Measurements from ENCODE around the gene STRBP.
"Not testable (repeated sequence)": the region's sequence is repeated elsewhere in the genome, so short reads cannot be mapped to it uniquely, and the experiment has no call there.

STRBP gene

DNA sequence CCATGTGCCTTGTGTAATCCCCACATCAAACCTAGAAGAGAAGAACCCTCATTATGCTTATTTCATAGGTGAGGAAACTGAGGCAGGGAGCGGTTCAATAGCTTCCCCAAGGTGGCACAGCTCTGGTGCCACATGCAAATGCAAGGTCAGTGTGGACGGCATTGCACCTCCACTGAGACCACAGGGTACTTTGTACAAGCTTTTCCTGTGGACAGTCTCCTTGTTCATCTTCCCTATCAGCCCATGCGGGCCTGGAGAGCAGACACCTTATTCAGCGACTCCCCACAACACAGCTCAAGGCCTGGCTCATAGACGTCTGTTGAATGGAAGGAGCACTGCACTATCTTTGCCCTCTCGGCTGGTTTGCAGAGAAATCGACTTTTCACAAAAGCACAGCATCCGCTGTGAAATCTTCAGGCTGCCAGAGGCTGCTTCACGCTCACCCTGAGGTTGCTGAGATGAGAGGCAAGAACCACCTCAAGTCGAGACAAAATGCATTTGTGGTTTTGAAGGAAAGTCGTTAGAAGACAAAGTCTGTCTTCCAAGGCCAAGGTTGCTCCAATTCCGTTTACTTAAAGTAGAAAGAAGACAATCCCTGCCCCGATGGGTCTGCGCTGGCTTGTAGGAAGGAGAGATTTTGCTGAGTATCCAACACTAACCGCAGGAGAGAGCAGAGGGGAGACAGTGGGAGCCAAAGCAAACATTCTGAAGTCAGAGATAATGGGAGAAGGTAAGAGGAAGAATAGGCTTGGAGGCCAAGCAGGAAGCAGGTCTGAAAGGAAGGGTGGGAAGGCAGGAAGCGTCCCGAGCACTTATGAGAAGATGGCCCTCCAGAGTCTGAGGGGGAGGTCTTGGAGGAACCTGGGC, 34.2 kb upstream of the STRBP start:
- WGBS: 88% methylated on average over 17 of the region's 17 CpGs

DNA sequence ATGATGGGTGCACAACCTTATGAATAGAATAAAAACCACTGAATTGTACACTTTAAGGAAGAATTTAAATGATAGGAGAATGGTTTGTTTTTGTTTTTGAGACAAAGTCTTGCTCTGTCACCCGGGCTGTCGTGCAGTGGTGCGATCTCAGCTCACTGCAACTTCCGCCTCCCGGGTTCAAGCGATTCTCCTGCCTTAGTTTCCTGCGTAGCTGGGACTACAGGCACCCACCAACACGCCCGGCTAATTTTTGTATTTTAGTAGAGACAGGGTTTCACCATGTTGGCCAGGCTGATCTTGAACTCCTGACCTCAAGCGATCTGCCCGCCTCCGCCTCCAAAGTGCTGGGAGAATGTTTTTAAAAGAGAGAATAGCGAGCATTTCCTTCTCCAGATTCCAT, 33.5 kb upstream of the STRBP start:
- H3K36me3 ChIP-seq (ENCODE audit: insufficient read depth, low read length); H3K27ac ChIP-seq (ENCODE audit: low read depth, low read length); H3K27me3 ChIP-seq (ENCODE audit: insufficient read depth, low read length): not testable (repeated sequence)

More for the DNA sequence above, 34.2 kb upstream of the STRBP start:
- Histone ChIP-seq H3K27ac (ENCODE audit: low read depth, low read length) (no peak overlapping the region), H3K4me1 (ENCODE audit: insufficient read depth, low read length) (no peaks in the 10 kb centered on the region; the same call in 1 of the 2 replicates), H3K36me3 (ENCODE audit: insufficient read depth, low read length) (no peaks in the 10 kb centered on the region), H3K9ac (ENCODE audit: low read depth, low read length) (no peak overlapping the region), H3K27me3 (ENCODE audit: insufficient read depth, low read length) (no peaks in the 10 kb centered on the region), H3K4me3 (ENCODE audit: low read length) (no peak overlapping the region), H3K9me3 (ENCODE audit: insufficient read depth, low read depth, low read length) (no peaks in the 10 kb centered on the region)

DNA sequence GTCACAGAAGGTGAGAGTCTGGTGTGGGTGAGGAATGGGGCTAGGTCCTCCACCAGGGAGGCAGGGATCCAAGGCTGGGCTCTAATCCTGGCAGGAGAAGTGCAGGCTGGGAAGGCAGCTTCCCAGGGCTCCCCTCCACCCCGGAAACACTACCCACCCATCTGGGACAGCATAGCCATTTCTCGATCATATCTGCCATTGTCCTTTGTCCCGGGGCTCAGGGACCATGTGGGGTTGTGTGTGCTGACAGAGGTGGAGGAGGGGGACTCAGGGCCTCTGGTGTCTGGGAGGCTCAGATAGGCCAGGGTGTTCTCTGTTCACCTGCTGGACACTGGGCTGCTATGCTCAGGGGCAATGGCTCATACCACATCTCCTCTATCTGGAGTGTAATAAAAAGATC, 32.2 kb upstream of the STRBP start:
- peaks cover 4% of the 10 kb centered on the region; the same call in 1 of the 2 replicates for H3K4me1 ChIP-seq (ENCODE audit: insufficient read depth, low read length)
- WGBS: 93% methylated on average over 3 of the region's 3 CpGs
- no peak overlapping the region for H3K9ac ChIP-seq (ENCODE audit: low read depth, low read length)

More for the DNA sequence above, 33.5 kb upstream of the STRBP start:
- not testable (repeated sequence) for H3K4me1 ChIP-seq (ENCODE audit: insufficient read depth, low read length); H3K4me3 ChIP-seq (ENCODE audit: low read length); H3K9me3 ChIP-seq (ENCODE audit: insufficient read depth, low read depth, low read length); H3K9ac ChIP-seq (ENCODE audit: low read depth, low read length)
- WGBS: 94% methylated on average over 12 of the region's 13 CpGs

DNA sequence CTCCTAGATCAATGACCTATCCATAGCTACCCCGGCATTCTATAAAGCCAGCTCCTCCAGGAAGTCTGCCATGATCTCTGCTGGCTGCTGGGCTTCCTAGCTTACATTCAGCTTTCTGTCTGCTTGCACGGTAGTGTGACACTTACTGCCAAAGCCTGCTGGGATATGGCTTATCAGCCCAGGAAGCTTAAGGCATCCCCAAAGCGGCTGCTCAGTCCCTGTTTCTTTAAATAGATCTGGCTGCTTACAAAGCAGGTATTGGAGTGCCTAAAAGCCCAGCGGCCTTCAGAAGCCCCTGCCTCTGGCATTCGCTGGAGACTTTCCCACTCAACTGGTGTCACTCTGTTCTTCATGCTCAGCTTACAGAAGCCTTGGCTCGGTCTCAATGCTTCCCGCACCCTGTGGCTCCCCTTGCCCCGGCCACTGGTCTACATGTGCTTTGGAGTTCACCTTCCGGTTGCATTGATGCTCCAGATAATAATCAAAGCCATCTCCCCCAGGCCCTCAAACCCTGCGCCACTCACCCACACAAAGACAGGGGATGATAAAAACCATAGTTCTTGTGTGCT, 31.3 kb upstream of the STRBP start:
- H3K9ac ChIP-seq (ENCODE audit: low read depth, low read length): no peak overlapping the region
- WGBS: 84% methylated on average over 10 of the region's 10 CpGs
- H3K4me1 ChIP-seq (ENCODE audit: insufficient read depth, low read length): peaks cover 4% of the 10 kb centered on the region; the same call in 1 of the 2 replicates
- no peak overlapping the region for H3K4me3 ChIP-seq (ENCODE audit: low read length)
- H3K27me3 ChIP-seq (ENCODE audit: insufficient read depth, low read length): no peaks in the 10 kb centered on the region
- H3K36me3 ChIP-seq (ENCODE audit: insufficient read depth, low read length): no peaks in the 10 kb centered on the region
- no peak overlapping the region for H3K27ac ChIP-seq (ENCODE audit: low read depth, low read length)
- H3K9me3 ChIP-seq (ENCODE audit: insufficient read depth, low read depth, low read length): no peaks in the 10 kb centered on the region

More for the DNA sequence above, 32.2 kb upstream of the STRBP start:
- H3K36me3 ChIP-seq (ENCODE audit: insufficient read depth, low read length): no peaks in the 10 kb centered on the region
- H3K9me3 ChIP-seq (ENCODE audit: insufficient read depth, low read depth, low read length): no peaks in the 10 kb centered on the region
- no peak overlapping the region for H3K27ac ChIP-seq (ENCODE audit: low read depth, low read length)
- no peak overlapping the region for H3K4me3 ChIP-seq (ENCODE audit: low read length)
- H3K27me3 ChIP-seq (ENCODE audit: insufficient read depth, low read length): no peaks in the 10 kb centered on the region

DNA sequence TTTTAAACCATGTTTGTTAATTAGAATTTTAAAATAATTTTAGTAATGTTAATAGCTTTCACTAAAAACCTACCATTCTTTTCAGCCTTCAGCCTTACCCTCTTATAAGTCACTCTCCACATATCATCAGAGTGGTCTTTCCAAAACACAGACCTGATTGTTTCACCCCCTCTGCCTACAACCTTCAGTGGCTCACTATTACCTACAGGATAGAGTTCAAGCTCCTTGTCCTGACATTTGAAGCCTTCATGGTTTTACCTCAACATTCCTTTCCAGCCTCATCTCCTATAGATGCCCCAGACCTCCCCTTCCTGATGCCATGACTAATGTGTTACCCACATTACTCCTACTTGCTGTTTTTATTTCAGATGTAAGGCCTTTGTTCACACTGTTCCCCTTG, 27.8 kb upstream of the STRBP start:
- no peaks in the 10 kb centered on the region for H3K36me3 ChIP-seq (ENCODE audit: insufficient read depth, low read length)
- no peaks in the 10 kb centered on the region for H3K27me3 ChIP-seq (ENCODE audit: insufficient read depth, low read length)
- no peak overlapping the region for H3K4me3 ChIP-seq (ENCODE audit: low read length)
- H3K27ac ChIP-seq (ENCODE audit: low read depth, low read length): no peak overlapping the region
- no peak overlapping the region for H3K9ac ChIP-seq (ENCODE audit: low read depth, low read length)
- H3K4me1 ChIP-seq (ENCODE audit: insufficient read depth, low read length): 0 out of 2 replicates have a peak, but pooled peaks cover 4% of the 10 kb centered on the region
- H3K9me3 ChIP-seq (ENCODE audit: insufficient read depth, low read depth, low read length): no peaks in the 10 kb centered on the region

DNA sequence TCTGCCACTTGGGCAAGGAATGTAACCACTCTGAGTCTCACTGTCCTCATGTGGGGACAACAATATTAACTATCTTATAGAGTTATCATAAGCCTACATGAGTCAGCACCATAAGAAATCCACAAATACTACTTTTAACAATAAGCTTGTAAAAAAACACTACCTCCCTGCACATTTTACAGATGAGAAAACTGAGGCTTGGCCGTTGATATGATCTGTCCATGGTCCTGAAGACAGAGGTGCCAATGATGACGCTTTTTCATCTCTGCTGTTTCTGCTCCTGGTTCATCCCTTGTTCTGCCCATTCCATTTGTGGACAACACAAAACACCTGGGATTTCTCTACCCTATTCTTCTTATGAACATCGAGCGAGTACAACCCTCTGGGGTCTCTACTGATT, 23.4 kb upstream of the STRBP start:
- H3K9me3 ChIP-seq (ENCODE audit: insufficient read depth, low read depth, low read length): no peaks in the 10 kb centered on the region
- H3K36me3 ChIP-seq (ENCODE audit: insufficient read depth, low read length): no peaks in the 10 kb centered on the region
- no peak overlapping the region for H3K27ac ChIP-seq (ENCODE audit: low read depth, low read length)
- WGBS: 90% methylated on average over 4 of the region's 4 CpGs
- no peaks in the 10 kb centered on the region for H3K4me1 ChIP-seq (ENCODE audit: insufficient read depth, low read length)
- H3K9ac ChIP-seq (ENCODE audit: low read depth, low read length): no peak overlapping the region
- H3K4me3 ChIP-seq (ENCODE audit: low read length): no peak overlapping the region
- no peaks in the 10 kb centered on the region for H3K27me3 ChIP-seq (ENCODE audit: insufficient read depth, low read length)

DNA sequence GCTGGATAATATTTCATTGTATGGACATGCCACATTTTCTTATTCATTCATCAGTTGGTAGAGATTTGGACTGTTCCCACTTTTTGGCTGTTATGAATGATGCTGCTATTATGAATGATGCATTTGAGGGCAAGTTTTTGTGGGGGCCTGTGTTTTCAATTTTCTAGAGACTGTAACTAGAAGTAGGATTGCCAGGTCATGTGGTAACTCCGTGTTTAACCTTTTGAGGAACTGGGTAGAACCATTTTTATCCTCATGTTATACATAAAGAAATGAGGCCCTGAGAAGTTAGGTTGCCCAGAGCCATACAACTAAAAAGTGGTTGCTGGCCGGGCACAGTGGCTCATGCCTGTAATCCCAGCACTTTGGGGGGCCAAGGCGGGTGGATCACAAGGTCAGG, 22.4 kb upstream of the STRBP start:
- Histone ChIP-seq H3K4me1 (ENCODE audit: insufficient read depth, low read length) (no peaks in the 10 kb centered on the region), H3K27me3 (ENCODE audit: insufficient read depth, low read length) (no peaks in the 10 kb centered on the region), H3K27ac (ENCODE audit: low read depth, low read length) (no peak overlapping the region), H3K36me3 (ENCODE audit: insufficient read depth, low read length) (no peaks in the 10 kb centered on the region), H3K4me3 (ENCODE audit: low read length) (no peak overlapping the region), H3K9ac (ENCODE audit: low read depth, low read length) (no peak overlapping the region), H3K9me3 (ENCODE audit: insufficient read depth, low read depth, low read length) (no peaks in the 10 kb centered on the region)
- 90% methylated on average over 3 of the region's 3 CpGs for WGBS

DNA sequence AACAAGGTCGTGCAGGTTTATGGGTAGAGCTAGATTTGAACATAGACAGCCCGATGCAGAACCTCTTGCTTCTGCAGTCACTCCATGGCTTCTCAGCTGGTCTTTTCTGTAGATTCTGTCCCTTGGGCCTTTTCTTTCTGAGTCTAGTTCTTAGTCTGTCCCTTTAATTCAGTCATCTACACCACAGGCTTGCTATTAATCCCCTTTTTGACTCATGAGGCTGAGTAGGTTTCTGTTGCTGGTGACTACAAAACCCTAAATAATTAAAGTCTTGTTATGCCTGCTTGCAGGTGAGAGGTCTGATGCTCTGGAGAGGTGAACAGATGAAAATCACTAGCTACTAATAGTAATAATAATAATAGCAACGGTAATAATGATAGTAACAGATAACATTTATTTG, 19.3 kb upstream of the STRBP start:
- Histone ChIP-seq H3K36me3 (ENCODE audit: insufficient read depth, low read length) (no peaks in the 10 kb centered on the region), H3K27ac (ENCODE audit: low read depth, low read length) (no peak overlapping the region), H3K9me3 (ENCODE audit: insufficient read depth, low read depth, low read length) (no peaks in the 10 kb centered on the region), H3K9ac (ENCODE audit: low read depth, low read length) (no peak overlapping the region), H3K4me1 (ENCODE audit: insufficient read depth, low read length) (no peaks in the 10 kb centered on the region), H3K27me3 (ENCODE audit: insufficient read depth, low read length) (no peaks in the 10 kb centered on the region), H3K4me3 (ENCODE audit: low read length) (no peak overlapping the region)
- 92% methylated on average over 2 of the region's 3 CpGs for WGBS

DNA sequence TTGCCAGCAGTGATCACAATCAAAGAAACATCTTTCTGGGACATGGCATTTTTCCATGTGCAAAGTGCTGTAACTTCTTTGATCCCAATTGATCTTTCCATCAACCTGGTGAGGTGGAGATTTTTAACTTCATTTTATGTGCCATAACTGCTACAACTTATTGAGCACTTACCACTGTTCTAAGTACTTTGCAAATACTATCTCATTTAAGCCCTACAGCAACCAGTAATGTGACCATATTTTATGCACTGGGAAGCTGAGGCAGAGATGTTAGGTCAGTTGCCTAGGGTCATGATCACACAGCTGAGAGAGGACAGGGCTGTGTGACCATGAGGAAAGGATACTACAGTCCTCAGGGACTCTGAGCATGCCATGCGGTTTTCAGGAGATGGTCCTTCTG, 17.9 kb upstream of the STRBP start:
- H3K27me3 ChIP-seq (ENCODE audit: insufficient read depth, low read length): no peaks in the 10 kb centered on the region
- no peaks in the 10 kb centered on the region for H3K9me3 ChIP-seq (ENCODE audit: insufficient read depth, low read depth, low read length)
- H3K9ac ChIP-seq (ENCODE audit: low read depth, low read length): no peak overlapping the region
- no peak overlapping the region for H3K4me3 ChIP-seq (ENCODE audit: low read length)
- H3K27ac ChIP-seq (ENCODE audit: low read depth, low read length): no peak overlapping the region
- WGBS: 87% methylated on average over 1 of the region's 1 CpG
- H3K36me3 ChIP-seq (ENCODE audit: insufficient read depth, low read length): no peaks in the 10 kb centered on the region
- H3K4me1 ChIP-seq (ENCODE audit: insufficient read depth, low read length): no peaks in the 10 kb centered on the region

DNA sequence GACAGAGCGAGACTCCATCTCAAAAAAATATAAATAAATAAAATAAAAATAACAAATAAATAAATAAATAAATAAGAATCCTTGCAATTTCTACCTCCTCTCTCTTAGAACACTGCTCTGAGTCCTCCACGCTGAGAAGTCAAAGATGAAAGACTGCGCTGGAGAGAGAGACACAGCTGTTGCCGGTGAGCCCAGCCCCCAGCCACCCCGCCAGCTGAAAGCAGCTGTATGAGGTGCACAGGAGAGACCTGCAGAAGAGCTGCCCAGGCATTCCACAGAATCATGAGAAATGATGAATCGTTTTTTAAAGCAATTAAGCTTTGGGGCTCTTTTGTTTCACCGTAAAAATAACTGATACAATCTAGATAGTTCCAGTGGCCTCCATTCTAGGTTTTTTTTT, 16.3 kb upstream of the STRBP start:
- Histone ChIP-seq H3K9ac (ENCODE audit: low read depth, low read length) (no peak overlapping the region), H3K4me3 (ENCODE audit: low read length) (no peak overlapping the region), H3K27me3 (ENCODE audit: insufficient read depth, low read length) (no peaks in the 10 kb centered on the region), H3K4me1 (ENCODE audit: insufficient read depth, low read length) (no peaks in the 10 kb centered on the region), H3K36me3 (ENCODE audit: insufficient read depth, low read length) (no peaks in the 10 kb centered on the region), H3K27ac (ENCODE audit: low read depth, low read length) (no peak overlapping the region), H3K9me3 (ENCODE audit: insufficient read depth, low read depth, low read length) (no peaks in the 10 kb centered on the region)
- WGBS: 90% methylated on average over 6 of the region's 7 CpGs

DNA sequence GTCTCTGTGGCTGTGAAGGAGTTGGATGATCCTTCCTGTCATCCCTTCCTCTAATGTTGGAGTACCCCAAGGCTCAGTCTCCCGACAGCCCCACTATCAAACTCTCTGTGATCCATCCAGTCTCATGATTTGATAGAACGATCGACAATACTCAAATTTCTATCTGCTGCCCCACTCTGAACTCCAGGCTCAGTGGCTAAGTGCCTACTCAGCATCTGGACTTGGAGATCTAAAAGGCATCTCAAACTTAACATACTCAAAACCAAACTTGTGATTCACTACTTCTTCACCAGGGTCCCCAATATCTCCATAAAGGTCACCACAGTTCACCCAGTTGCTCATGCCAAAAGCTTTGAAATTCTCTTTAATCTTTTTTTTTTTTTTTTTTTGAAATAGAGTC, 15.1 kb upstream of the STRBP start:
- Histone ChIP-seq H3K4me1 (ENCODE audit: insufficient read depth, low read length) (no peaks in the 10 kb centered on the region), H3K27me3 (ENCODE audit: insufficient read depth, low read length) (no peaks in the 10 kb centered on the region), H3K4me3 (ENCODE audit: low read length) (no peak overlapping the region), H3K36me3 (ENCODE audit: insufficient read depth, low read length) (no peaks in the 10 kb centered on the region), H3K27ac (ENCODE audit: low read depth, low read length) (no peak overlapping the region), H3K9me3 (ENCODE audit: insufficient read depth, low read depth, low read length) (no peaks in the 10 kb centered on the region; the same call in 1 of the 2 replicates), H3K9ac (ENCODE audit: low read depth, low read length) (no peak overlapping the region)
- WGBS: 92% methylated on average over 3 of the region's 3 CpGs
